ENCODE measurements around the gene TMEM87A.

The TMEM87A gene

DNA sequence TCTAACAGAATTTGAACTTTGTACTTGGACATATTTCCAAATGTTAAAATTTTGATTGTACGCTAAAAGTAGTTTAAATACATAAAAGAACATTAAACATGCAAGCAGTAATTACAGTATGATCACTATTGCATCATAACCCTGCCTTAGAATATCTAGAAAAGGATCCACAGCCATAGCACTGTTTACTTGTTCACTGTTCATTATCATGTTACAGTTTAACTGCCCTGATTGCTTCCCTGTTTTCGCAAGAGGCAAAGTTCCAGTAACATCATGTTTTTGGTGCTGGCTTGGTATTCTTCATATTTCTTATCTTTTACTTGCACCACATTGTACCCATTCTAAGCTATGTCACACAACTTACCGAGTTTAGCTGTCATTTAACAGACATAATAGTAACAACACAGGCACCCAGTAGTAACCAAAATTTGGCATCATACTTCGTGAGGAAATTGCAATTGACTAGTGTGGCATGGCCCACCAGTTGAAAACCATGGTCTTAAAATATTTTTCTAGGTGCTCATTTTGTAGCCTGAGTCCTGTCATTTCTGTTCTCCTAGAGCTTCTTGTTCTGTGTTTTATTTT is 13.3 kb upstream of the TMEM87A start:
- Histone ChIP-seq H3K36me3 (ENCODE audit: control insufficient read depth, insufficient read depth, low read length) (peaks cover 5% of the 10 kb centered on the region), H3K9me3 (ENCODE audit: control insufficient read depth, low read length) (no peaks in the 10 kb centered on the region), H3K4me3 (ENCODE audit: insufficient read depth, low read depth, low read length) (no peak overlapping the region), H3K4me1 (ENCODE audit: control insufficient read depth, insufficient read depth, low read length) (no peaks in the 10 kb centered on the region), H3K27me3 (ENCODE audit: control insufficient read depth, insufficient read depth, low read length, poor library complexity, severe bottlenecking) (no peaks in the 10 kb centered on the region), H3K27ac (ENCODE audit: insufficient read depth, low read depth, low read length, poor library complexity, severe bottlenecking) (no peak overlapping the region)
- 85 to 93% methylated on average over 4 of the region's 4 CpGs for WGBS, 2 experiments

DNA sequence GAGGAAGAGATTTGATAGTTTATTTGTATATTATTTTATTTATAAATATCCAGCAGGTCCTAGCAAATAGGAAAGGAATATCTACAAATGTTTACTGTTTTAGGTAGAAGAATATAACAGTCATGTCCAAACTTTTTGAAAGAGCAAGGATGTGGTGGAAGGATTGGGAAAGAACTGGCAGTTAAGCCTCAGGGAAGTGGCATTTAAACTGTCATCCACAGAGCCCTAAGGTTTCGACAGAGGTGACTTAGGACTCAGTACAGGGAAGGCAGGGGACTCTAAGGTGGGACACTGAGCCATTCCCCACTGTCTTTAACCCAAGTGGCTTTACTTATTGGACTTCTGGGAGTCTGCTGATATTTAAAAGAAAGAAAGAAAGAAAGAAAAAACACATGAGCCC is 11.8 kb upstream of the TMEM87A start:
- Histone ChIP-seq H3K9me3 (ENCODE audit: control insufficient read depth, low read length) (no peaks in the 10 kb centered on the region), H3K36me3 (ENCODE audit: control insufficient read depth, insufficient read depth, low read length) (peaks cover 5% of the 10 kb centered on the region), H3K4me3 (ENCODE audit: insufficient read depth, low read depth, low read length) (no peak overlapping the region), H3K27ac (ENCODE audit: insufficient read depth, low read depth, low read length, poor library complexity, severe bottlenecking) (no peak overlapping the region), H3K4me1 (ENCODE audit: control insufficient read depth, insufficient read depth, low read length) (no peaks in the 10 kb centered on the region), H3K27me3 (ENCODE audit: control insufficient read depth, insufficient read depth, low read length, poor library complexity, severe bottlenecking) (no peaks in the 10 kb centered on the region)
- 81 to 94% methylated on average over 1 of the region's 1 CpG for WGBS, 2 experiments

DNA sequence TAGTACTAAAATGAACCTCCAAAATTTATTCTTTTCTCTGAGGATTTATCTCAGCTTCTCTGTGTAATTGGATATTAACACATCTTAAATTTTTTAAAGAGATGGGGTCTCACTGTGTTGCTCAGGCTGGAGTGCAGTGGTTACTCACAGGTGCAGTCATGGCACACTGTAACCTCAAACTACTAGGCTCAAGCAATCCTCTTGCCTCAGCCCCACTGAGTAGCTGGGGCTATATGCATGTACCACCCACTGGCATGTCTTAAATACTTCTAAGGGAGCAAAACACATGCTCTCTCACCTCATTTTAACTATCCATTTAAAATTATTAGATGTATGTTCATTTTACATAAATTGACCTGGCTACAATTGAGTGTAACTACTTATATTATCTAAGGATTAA is 11.3 kb upstream of the TMEM87A start:
- H3K36me3 ChIP-seq (ENCODE audit: control insufficient read depth, insufficient read depth, low read length) = peaks cover 5% of the 10 kb centered on the region
- no peak overlapping the region for H3K27ac ChIP-seq (ENCODE audit: insufficient read depth, low read depth, low read length, poor library complexity, severe bottlenecking)
- no peaks in the 10 kb centered on the region for H3K27me3 ChIP-seq (ENCODE audit: control insufficient read depth, insufficient read depth, low read length, poor library complexity, severe bottlenecking)
- H3K4me1 ChIP-seq (ENCODE audit: control insufficient read depth, insufficient read depth, low read length) = no peaks in the 10 kb centered on the region
- no peak overlapping the region for H3K4me3 ChIP-seq (ENCODE audit: insufficient read depth, low read depth, low read length)
- no peaks in the 10 kb centered on the region for H3K9me3 ChIP-seq (ENCODE audit: control insufficient read depth, low read length)

DNA sequence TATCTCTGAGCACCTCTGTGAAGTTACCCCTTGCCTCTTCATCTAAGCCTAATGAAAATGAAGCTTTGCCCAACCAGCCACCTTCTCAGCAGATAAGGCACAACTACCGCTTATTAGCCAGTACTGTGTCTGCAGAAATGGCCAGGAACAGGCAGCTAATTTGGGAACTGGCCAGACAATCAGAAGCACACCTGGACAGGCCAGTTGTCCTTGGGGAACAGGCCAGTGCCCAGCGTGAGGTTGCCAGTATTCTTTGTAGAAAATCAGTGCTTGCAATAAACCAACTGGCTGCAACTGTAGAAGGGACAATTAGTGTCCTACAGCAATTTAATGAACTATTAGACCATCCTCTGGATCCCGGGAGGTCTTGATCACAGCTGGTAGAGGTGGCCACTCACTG is 10.4 kb upstream of the TMEM87A start:
- WGBS, 2 experiments = 90 to 95% methylated on average over 3 of the region's 3 CpGs
- no peaks in the 10 kb centered on the region for H3K9me3 ChIP-seq (ENCODE audit: control insufficient read depth, low read length)

DNA sequence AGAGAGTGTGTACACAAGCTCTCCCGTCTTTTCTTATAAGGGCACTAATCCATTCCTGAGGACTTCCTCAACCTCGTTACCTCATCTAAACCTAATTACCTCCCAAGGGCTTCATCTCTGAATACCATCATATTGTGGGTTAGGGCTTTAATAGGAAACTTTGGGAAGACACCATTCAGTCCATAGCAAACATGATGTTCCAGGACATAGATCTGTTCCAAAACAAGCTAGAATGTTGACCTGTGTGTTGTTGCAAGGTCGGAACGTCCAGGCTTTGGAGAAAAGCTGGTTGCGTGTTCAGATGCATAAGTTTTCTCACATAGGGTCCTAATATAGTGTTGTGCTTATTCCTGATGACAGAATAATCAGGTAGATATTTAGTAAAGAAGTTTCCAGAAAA is 9.7 kb upstream of the TMEM87A start:
- WGBS, 2 experiments = 67 to 75% methylated on average over 4 to 5 of the region's 5 CpGs

More for the DNA sequence above, 10.4 kb upstream of the TMEM87A start:
- Histone ChIP-seq H3K27me3 (ENCODE audit: control insufficient read depth, insufficient read depth, low read length, poor library complexity, severe bottlenecking) (no peaks in the 10 kb centered on the region), H3K4me3 (ENCODE audit: insufficient read depth, low read depth, low read length) (no peak overlapping the region), H3K36me3 (ENCODE audit: control insufficient read depth, insufficient read depth, low read length) (peaks cover 5% of the 10 kb centered on the region), H3K4me1 (ENCODE audit: control insufficient read depth, insufficient read depth, low read length) (no peaks in the 10 kb centered on the region), H3K27ac (ENCODE audit: insufficient read depth, low read depth, low read length, poor library complexity, severe bottlenecking) (no peak overlapping the region)

DNA sequence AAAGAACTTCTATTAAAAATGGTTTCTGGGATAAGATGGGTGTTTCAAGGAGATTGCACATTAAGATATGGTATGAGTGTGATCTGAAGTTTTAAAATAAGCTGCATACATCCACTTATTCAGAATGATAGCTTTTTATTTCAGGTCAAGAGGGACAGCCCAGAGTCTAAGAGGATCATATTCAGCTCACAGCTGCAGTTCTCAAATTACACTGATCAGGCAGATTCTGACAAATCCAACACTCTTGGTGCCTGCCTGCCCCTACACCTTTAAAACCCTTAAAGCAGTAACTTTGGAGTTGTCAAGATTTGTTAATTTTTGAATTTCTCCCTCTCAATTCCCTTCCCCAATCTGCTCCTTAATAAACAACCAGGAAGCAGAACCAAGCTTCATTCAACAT is 9.1 kb upstream of the TMEM87A start:
- H3K27ac ChIP-seq (ENCODE audit: insufficient read depth, low read depth, low read length, poor library complexity, severe bottlenecking) = no peak overlapping the region
- H3K9me3 ChIP-seq (ENCODE audit: control insufficient read depth, low read length) = no peaks in the 10 kb centered on the region
- H3K27me3 ChIP-seq (ENCODE audit: control insufficient read depth, insufficient read depth, low read length, poor library complexity, severe bottlenecking) = no peaks in the 10 kb centered on the region
- H3K4me1 ChIP-seq (ENCODE audit: control insufficient read depth, insufficient read depth, low read length) = no peaks in the 10 kb centered on the region
- H3K4me3 ChIP-seq (ENCODE audit: insufficient read depth, low read depth, low read length) = no peak overlapping the region
- H3K36me3 ChIP-seq (ENCODE audit: control insufficient read depth, insufficient read depth, low read length) = peaks cover 5% of the 10 kb centered on the region

More for the DNA sequence above, 9.7 kb upstream of the TMEM87A start:
- Histone ChIP-seq H3K27ac (ENCODE audit: insufficient read depth, low read depth, low read length, poor library complexity, severe bottlenecking) (no peak overlapping the region), H3K27me3 (ENCODE audit: control insufficient read depth, insufficient read depth, low read length, poor library complexity, severe bottlenecking) (no peaks in the 10 kb centered on the region), H3K9me3 (ENCODE audit: control insufficient read depth, low read length) (no peaks in the 10 kb centered on the region), H3K36me3 (ENCODE audit: control insufficient read depth, insufficient read depth, low read length) (peaks cover 5% of the 10 kb centered on the region), H3K4me1 (ENCODE audit: control insufficient read depth, insufficient read depth, low read length) (no peaks in the 10 kb centered on the region), H3K4me3 (ENCODE audit: insufficient read depth, low read depth, low read length) (no peak overlapping the region)

DNA sequence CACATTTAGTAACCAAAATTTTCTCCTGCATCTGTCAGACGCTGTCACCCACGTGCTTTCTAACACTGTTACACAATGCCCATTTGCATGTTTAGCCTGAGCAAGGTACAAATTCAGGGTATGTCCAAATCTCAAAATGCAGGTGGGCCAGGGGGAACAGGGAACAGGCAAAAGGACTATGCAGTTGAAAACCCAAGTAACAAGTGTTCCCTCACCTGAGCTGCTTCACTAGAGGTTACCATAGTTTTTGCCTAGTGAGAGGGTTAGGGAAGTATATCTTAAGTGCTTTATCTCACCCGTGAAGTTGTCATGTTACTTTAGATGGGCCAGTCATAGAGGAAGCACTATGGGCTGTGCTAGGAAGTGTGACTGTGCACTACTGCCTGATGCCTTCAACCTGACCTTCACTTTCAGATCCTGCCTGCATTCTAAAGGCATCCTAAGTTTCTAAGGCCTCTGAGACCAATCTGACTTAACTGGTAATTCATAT is 6.0 kb upstream of the TMEM87A start:
- H3K27me3 ChIP-seq (ENCODE audit: control insufficient read depth, insufficient read depth, low read length, poor library complexity, severe bottlenecking) = no peaks in the 10 kb centered on the region
- no peaks in the 10 kb centered on the region for H3K9me3 ChIP-seq (ENCODE audit: control insufficient read depth, low read length)
- H3K27ac ChIP-seq (ENCODE audit: insufficient read depth, low read depth, low read length, poor library complexity, severe bottlenecking) = no peak overlapping the region
- no peaks in the 10 kb centered on the region for H3K4me1 ChIP-seq (ENCODE audit: control insufficient read depth, insufficient read depth, low read length)
- peaks cover 5% of the 10 kb centered on the region for H3K36me3 ChIP-seq (ENCODE audit: control insufficient read depth, insufficient read depth, low read length)
- WGBS, 2 experiments = 77 to 81% methylated on average over 3 of the region's 3 CpGs
- no peak overlapping the region for H3K4me3 ChIP-seq (ENCODE audit: insufficient read depth, low read depth, low read length)

DNA sequence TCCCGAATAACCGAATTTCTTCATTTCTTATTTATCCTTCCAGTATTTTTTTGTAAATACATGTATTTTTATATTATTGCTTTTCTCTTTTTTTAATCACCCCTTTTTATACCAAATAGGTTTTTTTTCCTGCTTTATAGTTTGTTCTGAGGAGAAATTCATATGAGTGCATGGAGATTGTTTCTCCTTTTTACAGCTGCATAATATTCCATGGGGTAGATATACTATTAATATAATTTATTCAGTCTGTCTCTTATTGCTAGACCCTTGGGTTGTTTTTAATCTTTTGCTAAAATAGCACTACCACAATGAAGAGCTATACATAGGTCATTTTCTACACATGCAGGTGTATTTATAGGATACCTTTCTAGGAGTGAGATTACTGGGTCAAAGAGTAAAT is 3.5 kb upstream of the TMEM87A start:
- H3K36me3 ChIP-seq (ENCODE audit: control insufficient read depth, insufficient read depth, low read length) = no peaks in the 10 kb centered on the region
- H3K27me3 ChIP-seq (ENCODE audit: control insufficient read depth, insufficient read depth, low read length, poor library complexity, severe bottlenecking) = no peaks in the 10 kb centered on the region
- H3K9me3 ChIP-seq (ENCODE audit: control insufficient read depth, low read length) = no peaks in the 10 kb centered on the region
- no peak overlapping the region for H3K27ac ChIP-seq (ENCODE audit: insufficient read depth, low read depth, low read length, poor library complexity, severe bottlenecking)
- no peak overlapping the region for H3K4me3 ChIP-seq (ENCODE audit: insufficient read depth, low read depth, low read length)
- peaks cover 2% of the 10 kb centered on the region for H3K4me1 ChIP-seq (ENCODE audit: control insufficient read depth, insufficient read depth, low read length)
- WGBS, 2 experiments = 100% methylated on average over 2 of the region's 2 CpGs; no CpG with 5 or more reads in 1 of the 2 experiments

DNA sequence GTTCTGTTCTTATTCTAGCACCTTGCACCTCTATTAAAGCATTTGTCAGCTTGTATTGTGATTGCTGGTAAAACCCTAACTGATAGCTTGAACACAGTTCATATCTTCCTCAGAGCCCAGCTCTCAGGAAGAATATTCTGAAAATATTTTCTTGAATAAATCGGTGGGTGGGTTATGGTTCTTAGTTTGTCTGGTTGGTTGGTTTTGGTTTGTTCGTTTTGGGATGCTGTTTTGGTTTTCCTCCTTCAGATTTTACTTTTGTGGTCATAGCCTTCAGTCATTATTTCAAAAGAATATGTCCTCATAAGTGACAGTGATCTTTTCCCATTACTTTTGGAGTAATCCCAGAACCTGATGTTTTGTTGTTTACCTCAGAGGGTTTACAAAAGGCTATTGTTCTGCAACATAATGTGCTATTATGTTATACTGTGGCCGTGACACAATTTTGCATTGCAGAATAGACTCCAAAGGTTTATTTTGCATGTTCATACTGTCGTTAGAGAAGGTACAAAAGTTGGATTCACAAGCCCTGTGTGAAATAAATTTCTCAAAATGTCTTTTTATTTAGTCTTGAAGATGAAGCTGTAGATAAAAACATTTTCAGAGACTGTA is 2.7 kb upstream of the TMEM87A start:
- WGBS, 2 experiments = 50 to 59% methylated on average over 4 of the region's 4 CpGs
- Histone ChIP-seq H3K36me3 (ENCODE audit: control insufficient read depth, insufficient read depth, low read length) (no peaks in the 10 kb centered on the region), H3K27ac (ENCODE audit: insufficient read depth, low read depth, low read length, poor library complexity, severe bottlenecking) (no peak overlapping the region), H3K9me3 (ENCODE audit: control insufficient read depth, low read length) (no peaks in the 10 kb centered on the region), H3K4me3 (ENCODE audit: insufficient read depth, low read depth, low read length) (no peak overlapping the region), H3K4me1 (ENCODE audit: control insufficient read depth, insufficient read depth, low read length) (peaks cover 2% of the 10 kb centered on the region), H3K27me3 (ENCODE audit: control insufficient read depth, insufficient read depth, low read length, poor library complexity, severe bottlenecking) (no peaks in the 10 kb centered on the region)

DNA sequence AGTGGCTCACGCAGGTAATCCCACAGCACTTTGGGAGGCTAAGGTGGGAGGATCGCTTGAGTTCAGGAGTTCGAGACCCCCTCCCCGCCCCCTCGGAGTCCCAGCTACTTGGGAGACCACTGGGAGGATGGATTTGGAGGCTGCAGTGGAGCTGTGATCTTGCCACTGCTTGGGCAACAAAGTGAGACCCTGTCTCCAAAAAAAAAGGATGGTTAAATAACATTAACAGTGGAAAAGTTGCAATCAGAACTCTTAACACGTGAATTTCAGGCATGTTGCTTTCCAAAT is 1.4 kb upstream of the TMEM87A start:
- WGBS, 2 experiments = 90 to 93% methylated on average over 6 of the region's 6 CpGs
- H3K27ac ChIP-seq (ENCODE audit: insufficient read depth, low read depth, low read length, poor library complexity, severe bottlenecking) = no peak overlapping the region
- peak overlapping the region; percentile 65 for H3K4me3 ChIP-seq (ENCODE audit: insufficient read depth, low read depth, low read length)

More for the DNA sequence above, 1.4 kb upstream of the TMEM87A start:
- no peaks in the 10 kb centered on the region for H3K27me3 ChIP-seq (ENCODE audit: control insufficient read depth, insufficient read depth, low read length, poor library complexity, severe bottlenecking)
- peaks cover 2% of the 10 kb centered on the region for H3K4me1 ChIP-seq (ENCODE audit: control insufficient read depth, insufficient read depth, low read length)
- no peaks in the 10 kb centered on the region for H3K9me3 ChIP-seq (ENCODE audit: control insufficient read depth, low read length)
- no peaks in the 10 kb centered on the region for H3K36me3 ChIP-seq (ENCODE audit: control insufficient read depth, insufficient read depth, low read length)
